HEK293 (cell line): Measurements from ENCODE around the gene CDH23.

Experiments
- CTCF ChIA-PET: fragments of 350-600 bp; formaldehyde crosslinking; extraction: SDS; loops from one replicate; lab custom pipeline; 2021; ENCODE audit warnings: antibody characterized with exemption; lab: Yijun Ruan, JAX
- POLR2A ChIA-PET: fragments of 300-600 bp; formaldehyde crosslinking; extraction: SDS; loops from one replicate; lab custom pipeline; 2020; ENCODE audit warnings: antibody characterized with exemption, inconsistent platforms; lab: Yijun Ruan, JAX
- H3K27ac ChIP-seq: fragments of 200-500 bp; sonication (Bioruptor generic); 2 replicates; pipeline ENCODE4 v1.5.1; 2014; ENCODE audit warnings: low read depth, low read length, control low read depth, inconsistent platforms; ENCODE audit errors: extremely low read depth
- H3K36me3 ChIP-seq, 2 experiments: fragments of 200-500 bp in 1 of 2; sonication (Bioruptor generic) in 1 of 2; 1 replicate in 1 of 2; 2 replicates in 1 of 2; pipeline ENCODE4 v1.5.1; 2014 to 2017; ENCODE audit warnings: inconsistent platforms in 2 of 2, low read length in 2 of 2; ENCODE audit not compliant: control insufficient read depth in 2 of 2, insufficient read depth in 1 of 2
- H3K4me1 ChIP-seq: fragments of 200-500 bp; sonication (Bioruptor generic); 2 replicates; pipeline ENCODE4 v1.5.1; 2014; ENCODE audit warnings: mild to moderate bottlenecking, low read length, inconsistent platforms; ENCODE audit not compliant: control insufficient read depth, insufficient read depth
- H3K4me3 ChIP-seq: 2 replicates; pipeline ENCODE4 v1.5.1; 2011; ENCODE audit warnings: low read depth, mild to moderate bottlenecking, control low read depth, low read length, moderate library complexity
- H3K9me3 ChIP-seq: fragments of 200-500 bp; sonication (Bioruptor generic); 2 replicates; pipeline ENCODE4 v1.5.1; 2014; ENCODE audit warnings: low read depth, low read length, inconsistent platforms; ENCODE audit not compliant: control insufficient read depth, insufficient read depth
- FEZF1 ChIP-seq: fragments of 450-650 bp; formaldehyde crosslinking; IDR thresholded peaks from 2 replicates; pipeline ENCODE4 v1.5.1; 2016; ENCODE audit warnings: missing biosample characterization, missing genetic modification characterization
- GLI4 ChIP-seq: fragments of 450-650 bp; formaldehyde crosslinking; IDR thresholded peaks from 2 replicates; pipeline ENCODE4 v1.5.1; 2016; ENCODE audit warnings: missing biosample characterization, missing genetic modification characterization
- IKZF3 ChIP-seq: fragments of 450-650 bp; IDR thresholded peaks from 2 replicates; pipeline ENCODE4 v1.5.0; 2018; ENCODE audit warnings: missing biosample characterization, mild to moderate bottlenecking, missing genetic modification characterization, moderate library complexity
- INSM2 ChIP-seq: fragments of 450-650 bp; formaldehyde crosslinking; IDR thresholded peaks from 2 replicates; pipeline ENCODE4 v1.5.1; 2016; ENCODE audit warnings: missing biosample characterization, missing genetic modification characterization
- KLF7 ChIP-seq: fragments of 450-650 bp; formaldehyde crosslinking; IDR thresholded peaks from 2 replicates; pipeline ENCODE4 v1.5.1; 2016; ENCODE audit warnings: missing biosample characterization, missing genetic modification characterization, borderline replicate concordance
- SP3 ChIP-seq: fragments of 450-650 bp; formaldehyde crosslinking; IDR thresholded peaks from 2 replicates; pipeline ENCODE4 v1.5.1; 2016; ENCODE audit warnings: missing biosample characterization, missing genetic modification characterization
- ZBTB6 ChIP-seq: fragments of 450-650 bp; formaldehyde crosslinking; IDR thresholded peaks from 2 replicates; pipeline ENCODE4 v1.5.1; 2017; ENCODE audit warnings: missing biosample characterization, missing genetic modification characterization
- ZNF114 ChIP-seq: fragments of 450-650 bp; formaldehyde crosslinking; IDR thresholded peaks from 2 replicates; pipeline ENCODE4 v1.5.0; 2017; ENCODE audit warnings: missing biosample characterization, missing genetic modification characterization
- ZNF202 ChIP-seq: fragments of 450-650 bp; formaldehyde crosslinking; IDR thresholded peaks from 2 replicates; pipeline ENCODE4 v1.5.1; 2016; ENCODE audit warnings: missing biosample characterization, missing genetic modification characterization, borderline replicate concordance
- ZNF473 ChIP-seq: fragments of 450-650 bp; formaldehyde crosslinking; IDR thresholded peaks from 2 replicates; pipeline ENCODE4 v1.5.1; 2017; ENCODE audit warnings: missing biosample characterization, missing genetic modification characterization
- ZNF518A ChIP-seq: fragments of 450-650 bp; formaldehyde crosslinking; conservative IDR thresholded peaks from 2 replicates; pipeline ENCODE4 v1.5.1; 2016; ENCODE audit warnings: low read depth, missing biosample characterization, missing genetic modification characterization
- ZNF707 ChIP-seq: fragments of 450-650 bp; formaldehyde crosslinking; IDR thresholded peaks from 2 replicates; pipeline ENCODE4 v1.5.1; 2016; ENCODE audit warnings: missing biosample characterization, missing genetic modification characterization
- TF ChIP-seq, protein P1 (sequence below): fragments of 450-650 bp; formaldehyde crosslinking; IDR thresholded peaks from 2 replicates; pipeline ENCODE4 v1.5.1; 2017; ENCODE audit warnings: missing biosample characterization, missing genetic modification characterization

CDH23 gene

GRCh38 chr10:71714031-71714410 is 317.3 kb downstream of the CDH23 start:
- Histone ChIP-seq H3K27ac (no peak overlapping the region), H3K36me3 (no peaks in the 10 kb centered on the region), H3K4me1 (no peaks in the 10 kb centered on the region), H3K9me3 (no peaks in the 10 kb centered on the region)
- CTCF ChIA-PET = interaction anchor here (3.4 kb wide), 1 partner anchor 17 kb away, joined by 16 read pairs; no protein-coding TSS in a partner anchor
- TF ChIP-seq IKZF3 (tag by site-specific recombination) (no peak), ZNF518A (no peak)
- TF ChIP-seq, all 188 proteins: peak for 0
- no peak overlapping the region for H3K4me3 ChIP-seq
- POLR2A ChIA-PET = no interaction called here

DNA sequence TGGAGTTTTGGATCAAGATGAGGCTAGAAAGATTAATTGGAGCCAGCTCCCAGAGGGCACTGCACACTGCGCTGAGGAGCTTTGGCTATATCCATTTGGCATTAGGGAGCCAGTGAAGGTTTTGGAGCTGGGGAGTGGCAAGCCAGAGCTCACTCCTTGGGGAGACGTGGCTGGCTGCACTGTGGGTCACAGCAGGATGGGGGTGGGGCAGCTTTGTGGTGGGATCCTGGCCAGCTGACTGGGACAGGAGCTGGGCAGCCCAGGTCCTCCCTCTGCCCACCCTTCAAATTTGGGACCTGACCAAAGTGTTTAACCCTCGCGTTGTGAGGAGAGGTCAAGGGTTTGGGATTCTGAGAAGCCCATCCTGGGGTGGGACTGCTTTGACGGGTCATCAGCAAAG is 317.9 kb downstream of the CDH23 start:
- TF ChIP-seq ZBTB6 (tag by site-specific recombination) = no peak
- no peak for TF ChIP-seq ZNF707
- TF ChIP-seq SP3 (tag by site-specific recombination) = no peak
- TF ChIP-seq, protein P1, sequence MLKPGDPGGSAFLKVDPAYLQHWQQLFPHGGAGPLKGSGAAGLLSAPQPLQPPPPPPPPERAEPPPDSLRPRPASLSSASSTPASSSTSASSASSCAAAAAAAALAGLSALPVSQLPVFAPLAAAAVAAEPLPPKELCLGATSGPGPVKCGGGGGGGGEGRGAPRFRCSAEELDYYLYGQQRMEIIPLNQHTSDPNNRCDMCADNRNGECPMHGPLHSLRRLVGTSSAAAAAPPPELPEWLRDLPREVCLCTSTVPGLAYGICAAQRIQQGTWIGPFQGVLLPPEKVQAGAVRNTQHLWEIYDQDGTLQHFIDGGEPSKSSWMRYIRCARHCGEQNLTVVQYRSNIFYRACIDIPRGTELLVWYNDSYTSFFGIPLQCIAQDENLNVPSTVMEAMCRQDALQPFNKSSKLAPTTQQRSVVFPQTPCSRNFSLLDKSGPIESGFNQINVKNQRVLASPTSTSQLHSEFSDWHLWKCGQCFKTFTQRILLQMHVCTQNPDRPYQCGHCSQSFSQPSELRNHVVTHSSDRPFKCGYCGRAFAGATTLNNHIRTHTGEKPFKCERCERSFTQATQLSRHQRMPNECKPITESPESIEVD (tag by site-specific recombination) = no peak
- no peak for TF ChIP-seq INSM2 (tag by site-specific recombination)
- TF ChIP-seq ZNF473 (tag by site-specific recombination) = no peak
- no peak for TF ChIP-seq GLI4
- TF ChIP-seq ZNF114 (tag by site-specific recombination) = no peak
- no peak for TF ChIP-seq ZNF202 (tag by site-specific recombination)
- no peak for TF ChIP-seq KLF7 (tag by site-specific recombination)
- no peak for TF ChIP-seq FEZF1 (tag by site-specific recombination)
- TF ChIP-seq, all 188 proteins: peak for 0
- Histone ChIP-seq H3K36me3 (no peaks in the 10 kb centered on the region), H3K27ac (no peak overlapping the region), H3K9me3 (no peaks in the 10 kb centered on the region), H3K4me1 (no peaks in the 10 kb centered on the region), H3K4me3 (no peak overlapping the region)
- CTCF ChIA-PET = interaction anchor here (3.4 kb wide), 1 partner anchor 18 kb away, joined by 16 read pairs; no protein-coding TSS in a partner anchor
- POLR2A ChIA-PET = no interaction called here
